ENCODE measurements around the gene UBALD1. TPM values are rescaled to one million over a fixed set of nuclear protein-coding genes. Genes with fewer than 3 reads are reported as not detected.

Gene UBALD1
- total RNA-seq, 1 donor from 2014 or later: 24.7 TPM

- Histone ChIP-seq H3K9me3 (replicated peaks) (no peaks in the 10 kb centered on the region), H3K4me1 (peaks cover 71% of the 10 kb centered on the region), H3K4me3 (peak overlapping the region; percentile 91), H3K27ac (replicated peaks) (peak overlapping the region; percentile 96), H3K27me3 (ENCODE audit: low read depth) (no peaks in the 10 kb centered on the region), H3K36me3 (no peaks in the 10 kb centered on the region)
- TF ChIP-seq, protein P1, sequence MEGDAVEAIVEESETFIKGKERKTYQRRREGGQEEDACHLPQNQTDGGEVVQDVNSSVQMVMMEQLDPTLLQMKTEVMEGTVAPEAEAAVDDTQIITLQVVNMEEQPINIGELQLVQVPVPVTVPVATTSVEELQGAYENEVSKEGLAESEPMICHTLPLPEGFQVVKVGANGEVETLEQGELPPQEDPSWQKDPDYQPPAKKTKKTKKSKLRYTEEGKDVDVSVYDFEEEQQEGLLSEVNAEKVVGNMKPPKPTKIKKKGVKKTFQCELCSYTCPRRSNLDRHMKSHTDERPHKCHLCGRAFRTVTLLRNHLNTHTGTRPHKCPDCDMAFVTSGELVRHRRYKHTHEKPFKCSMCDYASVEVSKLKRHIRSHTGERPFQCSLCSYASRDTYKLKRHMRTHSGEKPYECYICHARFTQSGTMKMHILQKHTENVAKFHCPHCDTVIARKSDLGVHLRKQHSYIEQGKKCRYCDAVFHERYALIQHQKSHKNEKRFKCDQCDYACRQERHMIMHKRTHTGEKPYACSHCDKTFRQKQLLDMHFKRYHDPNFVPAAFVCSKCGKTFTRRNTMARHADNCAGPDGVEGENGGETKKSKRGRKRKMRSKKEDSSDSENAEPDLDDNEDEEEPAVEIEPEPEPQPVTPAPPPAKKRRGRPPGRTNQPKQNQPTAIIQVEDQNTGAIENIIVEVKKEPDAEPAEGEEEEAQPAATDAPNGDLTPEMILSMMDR (IDR thresholded peaks at IDR 0.05; ENCODE audit: borderline replicate concordance): peak; percentile 51
- DNase-seq: peak; percentile 99
- intact Hi-C loops (cut with micrococcal nuclease): loop anchor here (10.0 kb wide), 1 partner anchor 91 kb away; no protein-coding TSS in a partner anchor
These were observed 1.5 kb upstream of the UBALD1 start for GRCh38 chr16:4616047-4616811.

DNA sequence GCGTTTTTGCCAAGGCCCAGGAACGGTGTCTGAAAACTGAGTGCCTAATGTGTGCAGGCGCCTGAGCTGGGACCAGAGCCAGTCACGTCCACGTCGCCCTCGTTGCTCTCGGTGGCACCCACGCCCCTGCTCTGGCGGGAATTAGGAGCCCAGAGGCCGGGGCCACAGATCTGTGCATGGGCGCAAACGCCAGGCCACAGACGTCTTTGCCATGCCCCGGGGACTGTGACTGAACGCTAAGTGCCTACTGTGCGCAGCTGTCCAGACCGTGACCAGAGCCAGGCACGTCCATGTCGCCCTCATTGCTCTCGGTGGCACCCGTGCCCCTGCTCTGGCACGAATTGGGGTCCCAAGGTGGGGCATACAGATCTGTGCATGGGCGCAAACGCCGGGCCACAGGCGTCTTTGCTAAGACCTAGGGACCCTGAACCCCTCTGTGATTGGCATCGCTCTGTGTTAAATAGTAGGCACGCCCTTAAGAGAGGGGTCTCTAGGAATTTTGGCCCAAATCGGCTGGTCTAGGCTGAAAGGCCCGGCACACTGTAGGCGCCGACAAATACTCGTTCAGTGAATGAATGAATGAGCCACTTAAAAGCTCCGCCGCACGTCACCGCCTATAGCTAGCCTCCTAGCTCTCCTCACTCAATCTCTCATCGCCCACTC lies 827 bp upstream of the UBALD1 start:
- no peaks in the 10 kb centered on the region for H3K27me3 ChIP-seq (ENCODE audit: low read depth)
- peak overlapping the region; percentile 96 for H3K27ac ChIP-seq (replicated peaks)
- H3K9me3 ChIP-seq (replicated peaks): no peaks in the 10 kb centered on the region
- H3K4me3 ChIP-seq: peak overlapping the region; percentile 91
- TF ChIP-seq, protein P1 (IDR thresholded peaks at IDR 0.05; ENCODE audit: borderline replicate concordance): no peak
- H3K4me1 ChIP-seq: peaks cover 78% of the 10 kb centered on the region
- DNase-seq: peak; percentile 36
- no peaks in the 10 kb centered on the region for H3K36me3 ChIP-seq
- intact Hi-C loops (cut with micrococcal nuclease): loop anchor here (10.0 kb wide), 1 partner anchor 91 kb away; no protein-coding TSS in a partner anchor

DNA sequence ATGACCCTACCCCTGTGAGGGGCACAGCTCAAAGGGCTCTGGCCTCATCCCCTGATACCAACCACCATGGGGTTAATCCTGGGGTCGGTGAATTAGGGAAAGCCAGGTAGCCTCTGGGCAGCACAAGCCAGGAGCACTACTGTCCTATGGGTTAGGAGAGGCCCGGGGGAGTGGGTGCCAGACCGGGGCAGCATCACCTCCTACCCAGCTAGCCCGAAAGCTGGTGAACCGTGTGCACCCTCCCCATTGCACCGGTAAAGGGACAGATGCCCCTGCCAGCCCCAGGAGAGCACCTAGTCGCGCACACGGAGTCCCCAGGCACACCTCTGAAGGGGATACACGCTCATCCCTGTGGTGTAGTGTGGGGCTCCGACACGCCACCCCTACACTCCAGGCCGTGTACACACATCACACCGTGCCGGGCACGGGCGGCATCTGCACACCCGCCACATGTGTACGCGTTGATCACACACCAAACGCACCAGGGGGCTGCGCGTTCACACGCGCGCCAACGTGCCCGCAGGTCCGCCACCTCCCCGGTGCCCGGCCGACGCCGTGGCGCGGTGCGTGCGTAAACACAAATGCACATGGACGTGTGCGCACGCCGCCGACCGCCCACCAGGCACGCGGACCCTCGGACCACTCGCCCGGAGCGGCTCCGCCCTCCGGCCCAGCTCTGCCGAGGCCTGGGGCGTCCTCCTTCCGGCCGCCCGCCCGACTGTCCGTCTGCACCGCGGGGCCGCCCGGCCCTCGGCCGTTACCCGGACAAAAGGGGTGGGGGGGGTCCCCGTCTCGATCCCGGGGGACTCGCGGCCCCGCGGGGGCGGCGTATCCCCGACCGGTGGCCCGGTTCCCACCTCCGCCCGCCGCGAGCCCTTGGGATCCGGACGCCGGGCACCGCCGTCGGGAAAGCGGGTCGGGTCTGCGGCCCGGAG lies 785 bp downstream of the UBALD1 start:
- TF ChIP-seq, protein P1 (IDR thresholded peaks at IDR 0.05; ENCODE audit: borderline replicate concordance): no peak
- Histone ChIP-seq H3K9me3 (replicated peaks) (no peaks in the 10 kb centered on the region), H3K27ac (replicated peaks) (peak overlapping the region; percentile 96), H3K4me1 (peaks cover 83% of the 10 kb centered on the region), H3K36me3 (peaks cover 10% of the 10 kb centered on the region), H3K4me3 (peak overlapping the region; percentile 91), H3K27me3 (ENCODE audit: low read depth) (no peaks in the 10 kb centered on the region)
- DNase-seq: peak; percentile 35
- intact Hi-C loops (cut with micrococcal nuclease): loop anchor here (10.0 kb wide), 1 partner anchor 89 kb away; no protein-coding TSS in a partner anchor

GRCh38 chr16:4612977-4613635 lies 1.6 kb downstream of the UBALD1 start:
- peaks cover 76% of the 10 kb centered on the region for H3K4me1 ChIP-seq
- intact Hi-C loops (cut with micrococcal nuclease): loop anchor here (10.0 kb wide), 1 partner anchor 88 kb away; no protein-coding TSS in a partner anchor
- peak overlapping the region; percentile 91 for H3K4me3 ChIP-seq
- no peaks in the 10 kb centered on the region for H3K9me3 ChIP-seq (replicated peaks)
- H3K27ac ChIP-seq (replicated peaks): peak overlapping the region; percentile 96
- TF ChIP-seq, protein P1 (IDR thresholded peaks at IDR 0.05; ENCODE audit: borderline replicate concordance): no peak
- peaks cover 16% of the 10 kb centered on the region for H3K36me3 ChIP-seq
- no peaks in the 10 kb centered on the region for H3K27me3 ChIP-seq (ENCODE audit: low read depth)
- DNase-seq: no peak

Measured in left ventricle myocardium inferior (tissue), 1 donor.